ENCODE data around the gene CCL18. TPM values are rescaled to one million over a fixed set of nuclear protein-coding genes. Genes with fewer than 3 reads are reported as not detected.

The CCL18 gene
- polyA plus RNA-seq, 1 of the 3 experiments (the other 2 are of a cell fraction), result not detected

- TF ChIP-seq TAF1 (IDR thresholded peaks at IDR 0.05; ENCODE audit: borderline replicate concordance, low read depth, low read length) (no peak), TEAD4 (IDR thresholded peaks at IDR 0.05; ENCODE audit: borderline replicate concordance, insufficient read depth) (no peak)
These were observed 5.1 kb downstream of the CCL18 start (continued) for GRCh38 chr17:36069136-36069535.

GRCh38 chr17:36070427-36070826 lies 6.4 kb downstream of the CCL18 start:
- no peak overlapping the region for H3K4me2 ChIP-seq
- CTCF ChIA-PET, result no interaction called here
- POLR2A ChIA-PET, result no interaction called here
- H3K36me3 ChIP-seq (replicated peaks in 1 of 2; ENCODE audit: control insufficient read depth in 1 of 2, insufficient read depth in 2 of 2, low read length in 1 of 2), result no peaks in the 10 kb centered on the region
- H3K9ac ChIP-seq, result no peak overlapping the region
- H3K4me3 ChIP-seq (ENCODE audit: low read depth in 2 of 2, low read length in 1 of 2), result no peak overlapping the region
- no peaks in the 10 kb centered on the region; the same call in 1 of the 2 replicates for H3K27me3 ChIP-seq (ENCODE audit: insufficient read depth)
- no peak for DNase-seq
- no peaks in the 10 kb centered on the region for H3K9me2 ChIP-seq
- no peaks in the 10 kb centered on the region for H3K79me2 ChIP-seq (ENCODE audit: insufficient read depth)
- H3F3A ChIP-seq (replicated peaks; ENCODE audit: insufficient read depth), result no peaks in the 10 kb centered on the region
- H3K27ac ChIP-seq (ENCODE audit: low read depth in 2 of 2, low read length in 1 of 2), result no peak overlapping the region
- no peak overlapping the region for H2AFZ ChIP-seq (ENCODE audit: low read depth)
- no peaks in the 10 kb centered on the region for H3K4me1 ChIP-seq (ENCODE audit: control insufficient read depth in 1 of 2, insufficient read depth in 2 of 2, low read depth in 1 of 2, low read length in 1 of 2)
- 2% methylated on average over 3 of the region's 3 CpGs for WGBS (ENCODE audit: low lambda C conversion rate)
- TF ChIP-seq SMC3 (IDR thresholded peaks at IDR 0.05; ENCODE audit: low read depth, low read length), result no peak
- TF ChIP-seq IRF3 (IDR thresholded peaks at IDR 0.05; ENCODE audit: low read depth, low read length), result no peak
- no peak for TF ChIP-seq MEF2A (IDR thresholded peaks at IDR 0.05; ENCODE audit: borderline replicate concordance, low read depth)
- TF ChIP-seq JUND (IDR thresholded peaks at IDR 0.05), result no peak
- no peak for TF ChIP-seq FOSL2 (IDR thresholded peaks at IDR 0.05; ENCODE audit: borderline replicate concordance, low read depth)
- no peak for TF ChIP-seq ZBTB33 (IDR thresholded peaks at IDR 0.05; ENCODE audit: borderline replicate concordance, low read depth)
- TF ChIP-seq TEAD4 (IDR thresholded peaks at IDR 0.05; ENCODE audit: borderline replicate concordance, insufficient read depth), result no peak
- TF ChIP-seq SIN3A (IDR thresholded peaks at IDR 0.05; ENCODE audit: borderline replicate concordance, low read depth, low read length), result no peak
- TF ChIP-seq GATA2 (CRISPR knock-in tag; IDR thresholded peaks at IDR 0.05), result no peak
- no peak for TF ChIP-seq RXRA (IDR thresholded peaks at IDR 0.05; ENCODE audit: borderline replicate concordance, low read depth)
- TF ChIP-seq ELF1 (IDR thresholded peaks at IDR 0.05), result no peak
- no peak for TF ChIP-seq POLR2AphosphoS5 (IDR thresholded peaks at IDR 0.05; ENCODE audit: low read depth, low read length)
- no peak for TF ChIP-seq RFX5 (IDR thresholded peaks at IDR 0.05; ENCODE audit: low read length)
- no peaks in the 10 kb centered on the region for H3K9me3 ChIP-seq
- no peaks in the 10 kb centered on the region for H4K20me1 ChIP-seq (ENCODE audit: insufficient read depth)

GRCh38 chr17:36071751-36072150 lies 7.7 kb downstream of the CCL18 start:
- DNase-seq, result no peak
- H3K9me2 ChIP-seq, result no peaks in the 10 kb centered on the region
- no peaks in the 10 kb centered on the region for H3K79me2 ChIP-seq (ENCODE audit: insufficient read depth)
- no peaks in the 10 kb centered on the region; the same call in 1 of the 2 replicates for H3K27me3 ChIP-seq (ENCODE audit: insufficient read depth)
- no peak overlapping the region for H3K4me3 ChIP-seq (ENCODE audit: low read depth in 2 of 2, low read length in 1 of 2)
- ChIA-PET POLR2A (no interaction called here), CTCF (interaction anchor here (1.3 to 2.7 kb wide), 10 partner anchors 10 to 104 kb away, joined by 3 to 18 read pairs (median 4); partner anchors contain the start of gene CCL14)
- 5% methylated on average over 2 of the region's 2 CpGs for WGBS (ENCODE audit: low lambda C conversion rate)
- TF ChIP-seq EP300 (IDR thresholded peaks at IDR 0.05; ENCODE audit: borderline replicate concordance in 1 of 2, low read depth in 1 of 2, low read length in 1 of 2), result no peak
- no peak for TF ChIP-seq USF1 (IDR thresholded peaks at IDR 0.05; ENCODE audit: borderline replicate concordance, low read depth)
- no peak for TF ChIP-seq TCF12 (IDR thresholded peaks at IDR 0.05)
- TF ChIP-seq POLR2AphosphoS5 (IDR thresholded peaks at IDR 0.05; ENCODE audit: low read depth, low read length), result no peak
- H3K36me3 ChIP-seq (replicated peaks in 1 of 2; ENCODE audit: control insufficient read depth in 1 of 2, insufficient read depth in 2 of 2, low read length in 1 of 2), result no peaks in the 10 kb centered on the region
- H3K27ac ChIP-seq (ENCODE audit: low read depth in 2 of 2, low read length in 1 of 2), result no peak overlapping the region
- no peak overlapping the region for H3K9ac ChIP-seq
- no peaks in the 10 kb centered on the region for H4K20me1 ChIP-seq (ENCODE audit: insufficient read depth)
- H3K9me3 ChIP-seq, result no peaks in the 10 kb centered on the region
- no peaks in the 10 kb centered on the region for H3K4me1 ChIP-seq (ENCODE audit: control insufficient read depth in 1 of 2, insufficient read depth in 2 of 2, low read depth in 1 of 2, low read length in 1 of 2)
- no peaks in the 10 kb centered on the region for H3F3A ChIP-seq (replicated peaks; ENCODE audit: insufficient read depth)
- no peak overlapping the region for H3K4me2 ChIP-seq
- no peak overlapping the region for H2AFZ ChIP-seq (ENCODE audit: low read depth)
